ENCODE measurements around the gene STPG4. TPM values are rescaled to one million over a fixed set of nuclear protein-coding genes. Genes with fewer than 3 reads are reported as not detected.
A peak's percentile ranks its signal among the peaks of the same experiment; 100 is the strongest.

Gene STPG4
- total RNA-seq, 1 donor from 2014 or later, result 0.60 TPM

DNA sequence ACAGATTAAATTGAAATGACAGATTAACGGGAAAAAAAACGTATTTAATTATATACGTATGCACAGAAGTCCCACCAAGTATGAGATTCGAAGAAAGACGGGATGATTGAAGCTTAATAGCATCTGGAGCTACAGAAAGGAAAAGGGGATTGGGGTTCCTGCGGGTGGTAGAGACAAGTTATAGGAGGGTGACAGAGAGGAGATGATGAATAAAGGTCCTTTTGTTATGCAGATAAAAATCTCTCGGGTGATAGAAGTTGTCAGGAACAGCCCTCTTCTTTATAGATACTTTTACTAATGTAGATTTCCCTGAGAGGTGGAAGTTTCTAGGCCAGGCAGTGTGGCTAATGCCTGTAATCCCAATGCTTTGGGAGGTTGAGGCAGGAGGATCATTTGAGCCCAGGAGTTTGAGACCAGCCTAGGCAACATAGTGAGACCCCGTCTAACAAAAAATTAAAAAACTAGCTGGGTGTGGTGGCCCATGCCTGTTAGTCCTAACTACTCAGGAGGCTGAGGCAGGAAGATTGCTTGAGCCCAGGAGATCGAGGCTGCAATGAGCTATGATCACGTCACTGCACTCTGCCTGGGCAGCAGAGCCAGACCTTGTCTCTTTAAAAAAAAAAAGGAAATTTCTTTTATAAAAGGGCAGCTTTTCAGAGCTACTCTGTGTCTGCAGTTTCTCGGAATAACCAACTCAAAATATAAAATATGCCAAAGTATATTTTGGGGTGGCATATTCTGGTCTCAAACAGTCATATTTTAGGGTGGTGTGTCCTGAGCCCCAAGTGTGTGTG, 113.0 kb downstream of the STPG4 start:
- intact Hi-C loops (cut with micrococcal nuclease), result no loop called here
- Mint-ChIP-seq H3K27me3 (no peaks in the 10 kb centered on the region), H3K36me3 (ENCODE audit: low read depth) (peaks cover 84% of the 10 kb centered on the region), H3K4me3 (no peak overlapping the region), H3K27ac (peak overlapping the region; percentile 4), H3K4me1 (peaks cover 48% of the 10 kb centered on the region), H3K9me3 (no peaks in the 10 kb centered on the region)
- ATAC-seq (ENCODE audit: low read depth) (no peak), DNase-seq (no peak)
- CTCF ChIA-PET, result no interaction called here
- TF ChIP-seq, protein P1, sequence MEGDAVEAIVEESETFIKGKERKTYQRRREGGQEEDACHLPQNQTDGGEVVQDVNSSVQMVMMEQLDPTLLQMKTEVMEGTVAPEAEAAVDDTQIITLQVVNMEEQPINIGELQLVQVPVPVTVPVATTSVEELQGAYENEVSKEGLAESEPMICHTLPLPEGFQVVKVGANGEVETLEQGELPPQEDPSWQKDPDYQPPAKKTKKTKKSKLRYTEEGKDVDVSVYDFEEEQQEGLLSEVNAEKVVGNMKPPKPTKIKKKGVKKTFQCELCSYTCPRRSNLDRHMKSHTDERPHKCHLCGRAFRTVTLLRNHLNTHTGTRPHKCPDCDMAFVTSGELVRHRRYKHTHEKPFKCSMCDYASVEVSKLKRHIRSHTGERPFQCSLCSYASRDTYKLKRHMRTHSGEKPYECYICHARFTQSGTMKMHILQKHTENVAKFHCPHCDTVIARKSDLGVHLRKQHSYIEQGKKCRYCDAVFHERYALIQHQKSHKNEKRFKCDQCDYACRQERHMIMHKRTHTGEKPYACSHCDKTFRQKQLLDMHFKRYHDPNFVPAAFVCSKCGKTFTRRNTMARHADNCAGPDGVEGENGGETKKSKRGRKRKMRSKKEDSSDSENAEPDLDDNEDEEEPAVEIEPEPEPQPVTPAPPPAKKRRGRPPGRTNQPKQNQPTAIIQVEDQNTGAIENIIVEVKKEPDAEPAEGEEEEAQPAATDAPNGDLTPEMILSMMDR (IDR thresholded peaks at IDR 0.05), result no peak
- POLR2A ChIA-PET, result interaction anchor here (0.6 kb wide), 1 partner anchor 131 kb away, joined by 3 read pairs; no protein-coding TSS in a partner anchor

DNA sequence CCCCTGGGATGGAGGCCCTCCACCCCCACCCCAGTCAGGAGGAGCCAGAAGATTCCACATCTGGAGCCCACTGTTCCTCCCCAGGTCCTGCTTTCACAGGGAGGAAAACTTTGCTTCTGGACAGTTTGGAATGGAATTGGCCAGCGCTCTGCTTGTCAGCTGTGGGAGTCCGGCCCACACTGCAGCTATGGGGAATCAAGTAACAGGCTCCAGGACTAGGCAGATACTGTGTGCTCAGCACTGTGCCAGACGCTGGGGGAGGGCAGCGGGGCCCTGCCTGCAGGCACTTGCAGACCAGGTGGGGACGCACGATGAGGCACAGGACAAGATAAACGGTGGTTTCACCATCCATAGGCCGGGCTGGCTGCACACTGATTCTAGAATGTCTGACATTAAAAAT, 114.0 kb downstream of the STPG4 start:
- Mint-ChIP-seq H3K9me3 (no peaks in the 10 kb centered on the region), H3K4me3 (no peak overlapping the region), H3K27ac (no peak overlapping the region), H3K27me3 (no peaks in the 10 kb centered on the region), H3K36me3 (ENCODE audit: low read depth) (peaks cover 86% of the 10 kb centered on the region), H3K4me1 (peaks cover 57% of the 10 kb centered on the region)
- ATAC-seq (ENCODE audit: low read depth) (no peak), DNase-seq (no peak)
- TF ChIP-seq, protein P1 (IDR thresholded peaks at IDR 0.05), result no peak
- POLR2A ChIA-PET, result no interaction called here
- intact Hi-C loops (cut with micrococcal nuclease), result no loop called here
- CTCF ChIA-PET, result no interaction called here

- Mint-ChIP-seq H3K4me3 (no peak overlapping the region), H3K27me3 (no peaks in the 10 kb centered on the region), H3K4me1 (peaks cover 61% of the 10 kb centered on the region), H3K27ac (no peak overlapping the region), H3K36me3 (ENCODE audit: low read depth) (peaks cover 85% of the 10 kb centered on the region), H3K9me3 (no peaks in the 10 kb centered on the region)
- ATAC-seq (ENCODE audit: low read depth) (no peak), DNase-seq (no peak)
- intact Hi-C loops (cut with micrococcal nuclease), result no loop called here
- CTCF ChIA-PET, result no interaction called here
- TF ChIP-seq, protein P1 (IDR thresholded peaks at IDR 0.05), result no peak
- POLR2A ChIA-PET, result no interaction called here
Observed at GRCh38 chr2:47040651-47041050, 114.5 kb downstream of the STPG4 start.

- ATAC-seq (ENCODE audit: low read depth) (no peak), DNase-seq (no peak)
- H3K4me1 Mint-ChIP-seq, result peaks cover 67% of the 10 kb centered on the region
- H3K4me3 Mint-ChIP-seq, result no peak overlapping the region
- ChIA-PET POLR2A (no interaction called here), CTCF (no interaction called here)
- H3K36me3 Mint-ChIP-seq (ENCODE audit: low read depth), result peaks cover 85% of the 10 kb centered on the region
- intact Hi-C loops (cut with micrococcal nuclease), result no loop called here
- no peak overlapping the region for H3K27ac Mint-ChIP-seq
- H3K9me3 Mint-ChIP-seq, result no peaks in the 10 kb centered on the region
- H3K27me3 Mint-ChIP-seq, result no peaks in the 10 kb centered on the region
- TF ChIP-seq, protein P1 (IDR thresholded peaks at IDR 0.05), result no peak
Observed at GRCh38 chr2:47039913-47040562, 115.1 kb downstream of the STPG4 start.

- POLR2A ChIA-PET, result interaction anchor here (0.6 kb wide), 1 partner anchor 50 kb away, joined by 4 read pairs; no protein-coding TSS in a partner anchor
- intact Hi-C loops (cut with micrococcal nuclease), result no loop called here
- TF ChIP-seq, protein P1 (IDR thresholded peaks at IDR 0.05), result no peak
- H3K4me3 Mint-ChIP-seq, result no peak overlapping the region
- no peaks in the 10 kb centered on the region for H3K9me3 Mint-ChIP-seq
- CTCF ChIA-PET, result no interaction called here
- ATAC-seq (ENCODE audit: low read depth), result no peak
- H3K4me1 Mint-ChIP-seq, result peaks cover 71% of the 10 kb centered on the region
- peaks cover 82% of the 10 kb centered on the region for H3K36me3 Mint-ChIP-seq (ENCODE audit: low read depth)
- H3K27ac Mint-ChIP-seq, result peak overlapping the region; percentile 62
- no peak for DNase-seq
- no peaks in the 10 kb centered on the region for H3K27me3 Mint-ChIP-seq
Observed at GRCh38 chr2:47039489-47039870, 115.6 kb downstream of the STPG4 start.

Measured in activated B cell treated with CpG ODN at 0.5 μM for 24 hours (primary cell).